HL-60 (cell line): Measurements from ENCODE around the gene EFHC2.
"Not testable (repeated sequence)": the region's sequence is repeated elsewhere in the genome, so short reads cannot be mapped to it uniquely, and the experiment has no call there.

Experiments used
- DNase-seq, 2 experiments: peaks; one replicate each; pipeline ENCODE4 v3.0.0-alpha.2; 2010 to 2020; ENCODE audit warnings: low read depth in 1 of 2, low spot score in 1 of 2
- H3K27ac ChIP-seq: fragments of 250-450 bp; sonication (Bioruptor Pico); replicated peaks from 2 replicates; pipeline ENCODE4 v1.5.1; 2020; ENCODE audit warnings: mild to moderate bottlenecking, moderate library complexity
- H3K27me3 ChIP-seq: fragments of 250-450 bp; sonication (Bioruptor Pico); 2 replicates; pipeline ENCODE4 v1.5.1; 2021; ENCODE audit warnings: mild to moderate bottlenecking, moderate library complexity; ENCODE audit not compliant: insufficient read depth, poor library complexity, severe bottlenecking
- H3K4me3 ChIP-seq: replicated peaks from 2 replicates; pipeline ENCODE4 v1.5.1; 2011; ENCODE audit warnings: mild to moderate bottlenecking, control low read depth, low read length; ENCODE audit not compliant: insufficient read depth
- CTCF ChIP-seq: IDR thresholded peaks from one replicate; pipeline ENCODE4 v1.5.1; 2011; ENCODE audit warnings: low read length, control low read depth, inconsistent platforms; ENCODE audit not compliant: insufficient read depth
- GABPA ChIP-seq: IDR thresholded peaks from 2 replicates; pipeline ENCODE4 v1.6.1; 2012; ENCODE audit warnings: low read depth
- POLR2AphosphoS5 ChIP-seq: IDR thresholded peaks from 2 replicates; pipeline ENCODE4 v1.6.1; 2012; ENCODE audit warnings: low read depth
- SPI1 ChIP-seq: IDR thresholded peaks from 2 replicates; pipeline ENCODE4 v1.6.1; 2012; ENCODE audit warnings: low read depth, mild to moderate bottlenecking, borderline replicate concordance
- TF ChIP-seq, protein P1 (sequence below): IDR thresholded peaks from 2 replicates; pipeline ENCODE4 v1.6.1; 2012; ENCODE audit warnings: low read depth; ENCODE audit not compliant: insufficient replicate concordance

The EFHC2 gene

GRCh38 chrX:44202596-44202995 lies 140.9 kb downstream of the EFHC2 start:
- DNase-seq, result no peak
- no peaks in the 10 kb centered on the region for H3K27me3 ChIP-seq
- no peak overlapping the region for H3K4me3 ChIP-seq
- no peak overlapping the region for H3K27ac ChIP-seq
- TF ChIP-seq GABPA (no peak), CTCF (no peak), SPI1 (no peak), POLR2AphosphoS5 (no peak)
- TF ChIP-seq, protein P1, sequence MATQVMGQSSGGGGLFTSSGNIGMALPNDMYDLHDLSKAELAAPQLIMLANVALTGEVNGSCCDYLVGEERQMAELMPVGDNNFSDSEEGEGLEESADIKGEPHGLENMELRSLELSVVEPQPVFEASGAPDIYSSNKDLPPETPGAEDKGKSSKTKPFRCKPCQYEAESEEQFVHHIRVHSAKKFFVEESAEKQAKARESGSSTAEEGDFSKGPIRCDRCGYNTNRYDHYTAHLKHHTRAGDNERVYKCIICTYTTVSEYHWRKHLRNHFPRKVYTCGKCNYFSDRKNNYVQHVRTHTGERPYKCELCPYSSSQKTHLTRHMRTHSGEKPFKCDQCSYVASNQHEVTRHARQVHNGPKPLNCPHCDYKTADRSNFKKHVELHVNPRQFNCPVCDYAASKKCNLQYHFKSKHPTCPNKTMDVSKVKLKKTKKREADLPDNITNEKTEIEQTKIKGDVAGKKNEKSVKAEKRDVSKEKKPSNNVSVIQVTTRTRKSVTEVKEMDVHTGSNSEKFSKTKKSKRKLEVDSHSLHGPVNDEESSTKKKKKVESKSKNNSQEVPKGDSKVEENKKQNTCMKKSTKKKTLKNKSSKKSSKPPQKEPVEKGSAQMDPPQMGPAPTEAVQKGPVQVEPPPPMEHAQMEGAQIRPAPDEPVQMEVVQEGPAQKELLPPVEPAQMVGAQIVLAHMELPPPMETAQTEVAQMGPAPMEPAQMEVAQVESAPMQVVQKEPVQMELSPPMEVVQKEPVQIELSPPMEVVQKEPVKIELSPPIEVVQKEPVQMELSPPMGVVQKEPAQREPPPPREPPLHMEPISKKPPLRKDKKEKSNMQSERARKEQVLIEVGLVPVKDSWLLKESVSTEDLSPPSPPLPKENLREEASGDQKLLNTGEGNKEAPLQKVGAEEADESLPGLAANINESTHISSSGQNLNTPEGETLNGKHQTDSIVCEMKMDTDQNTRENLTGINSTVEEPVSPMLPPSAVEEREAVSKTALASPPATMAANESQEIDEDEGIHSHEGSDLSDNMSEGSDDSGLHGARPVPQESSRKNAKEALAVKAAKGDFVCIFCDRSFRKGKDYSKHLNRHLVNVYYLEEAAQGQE, result no peak

- TF ChIP-seq POLR2AphosphoS5 (no peak), GABPA (no peak), SPI1 (no peak), CTCF (no peak)
- TF ChIP-seq, protein P1, result no peak
- no peaks in the 10 kb centered on the region for H3K27me3 ChIP-seq
- H3K4me3 ChIP-seq, result no peak overlapping the region
- no peak overlapping the region for H3K27ac ChIP-seq
- DNase-seq, result no peak
These were observed 154.4 kb downstream of the EFHC2 start for GRCh38 chrX:44189116-44189515.

- not testable (repeated sequence) for DNase-seq, H3K27ac ChIP-seq, H3K27me3 ChIP-seq, H3K4me3 ChIP-seq
These were observed 155.6 kb downstream of the EFHC2 start for GRCh38 chrX:44187915-44188314.

- Histone ChIP-seq H3K4me3 (no peak overlapping the region), H3K27ac (no peak overlapping the region), H3K27me3 (no peaks in the 10 kb centered on the region)
- no peak for DNase-seq
- TF ChIP-seq, protein P1, result no peak
- TF ChIP-seq POLR2AphosphoS5 (no peak), GABPA (no peak), SPI1 (no peak), CTCF (no peak)
These were observed 160.1 kb downstream of the EFHC2 start for GRCh38 chrX:44183329-44183728.
